ENCODE results near the gene EIF1. TPM values are rescaled to one million over a fixed set of nuclear protein-coding genes. Genes with fewer than 3 reads are reported as not detected.

The EIF1 gene
- total and polyA plus RNA-seq, 8 donors: 697 to 782 (median 723) TPM

DNA sequence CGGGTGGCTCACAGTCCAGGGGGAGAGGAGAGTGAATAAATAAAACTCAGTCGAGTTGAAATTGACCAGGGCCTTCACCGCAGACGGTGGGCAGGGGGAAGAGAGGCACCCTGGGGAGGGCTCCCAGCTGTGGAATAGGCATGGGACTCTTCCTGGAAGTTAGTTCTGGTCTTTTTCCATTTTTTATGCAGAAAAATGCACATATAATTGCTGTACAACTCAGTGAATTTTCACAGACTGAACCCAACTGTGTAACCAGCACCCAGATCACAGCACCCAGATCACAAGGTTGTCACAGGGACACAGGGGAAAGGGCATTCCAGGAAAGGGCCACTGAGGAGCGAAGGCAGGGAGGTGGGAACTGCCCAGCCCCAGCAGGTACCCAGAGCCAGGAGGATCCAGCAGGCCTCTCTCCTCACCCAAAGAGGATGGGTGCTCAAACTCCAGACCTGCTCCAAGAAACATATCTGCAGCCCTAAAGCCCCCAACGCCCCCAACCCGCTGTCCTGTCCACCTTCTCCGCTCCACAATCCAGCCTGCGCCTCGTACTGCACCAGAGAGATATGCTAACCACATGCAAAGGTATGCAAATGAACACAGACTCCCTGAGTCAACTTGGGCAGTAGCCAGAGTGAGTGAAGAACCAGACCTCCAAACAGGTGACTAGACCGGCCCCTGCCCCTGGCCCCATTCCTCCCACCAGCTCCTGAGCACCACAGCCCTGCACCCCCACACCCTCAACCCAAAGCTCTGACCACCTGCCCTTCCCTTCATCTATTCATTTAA is 29.1 kb upstream of the EIF1 start:
- Histone ChIP-seq H3K4me1 (peaks cover 0 to 18% of the 10 kb centered on the region in 2 donors), H3K4me3 (no peak overlapping the region), H3K27me3 (no peaks in the 10 kb centered on the region), H3K36me3 (no peaks in the 10 kb centered on the region), H3K9me3 (no peaks in the 10 kb centered on the region), H3K27ac (no peak overlapping the region)
- intact Hi-C loops (cut with DNase I): loop anchor here in 1 of 2 donors (5.0 to 10.0 kb wide), 2 partner anchors 107 to 855 kb away; no protein-coding TSS in a partner anchor
- no peak for ATAC-seq
- TF ChIP-seq, protein P1, sequence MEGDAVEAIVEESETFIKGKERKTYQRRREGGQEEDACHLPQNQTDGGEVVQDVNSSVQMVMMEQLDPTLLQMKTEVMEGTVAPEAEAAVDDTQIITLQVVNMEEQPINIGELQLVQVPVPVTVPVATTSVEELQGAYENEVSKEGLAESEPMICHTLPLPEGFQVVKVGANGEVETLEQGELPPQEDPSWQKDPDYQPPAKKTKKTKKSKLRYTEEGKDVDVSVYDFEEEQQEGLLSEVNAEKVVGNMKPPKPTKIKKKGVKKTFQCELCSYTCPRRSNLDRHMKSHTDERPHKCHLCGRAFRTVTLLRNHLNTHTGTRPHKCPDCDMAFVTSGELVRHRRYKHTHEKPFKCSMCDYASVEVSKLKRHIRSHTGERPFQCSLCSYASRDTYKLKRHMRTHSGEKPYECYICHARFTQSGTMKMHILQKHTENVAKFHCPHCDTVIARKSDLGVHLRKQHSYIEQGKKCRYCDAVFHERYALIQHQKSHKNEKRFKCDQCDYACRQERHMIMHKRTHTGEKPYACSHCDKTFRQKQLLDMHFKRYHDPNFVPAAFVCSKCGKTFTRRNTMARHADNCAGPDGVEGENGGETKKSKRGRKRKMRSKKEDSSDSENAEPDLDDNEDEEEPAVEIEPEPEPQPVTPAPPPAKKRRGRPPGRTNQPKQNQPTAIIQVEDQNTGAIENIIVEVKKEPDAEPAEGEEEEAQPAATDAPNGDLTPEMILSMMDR (IDR thresholded peaks at IDR 0.05): no peak
- DNase-seq: no peak

DNA sequence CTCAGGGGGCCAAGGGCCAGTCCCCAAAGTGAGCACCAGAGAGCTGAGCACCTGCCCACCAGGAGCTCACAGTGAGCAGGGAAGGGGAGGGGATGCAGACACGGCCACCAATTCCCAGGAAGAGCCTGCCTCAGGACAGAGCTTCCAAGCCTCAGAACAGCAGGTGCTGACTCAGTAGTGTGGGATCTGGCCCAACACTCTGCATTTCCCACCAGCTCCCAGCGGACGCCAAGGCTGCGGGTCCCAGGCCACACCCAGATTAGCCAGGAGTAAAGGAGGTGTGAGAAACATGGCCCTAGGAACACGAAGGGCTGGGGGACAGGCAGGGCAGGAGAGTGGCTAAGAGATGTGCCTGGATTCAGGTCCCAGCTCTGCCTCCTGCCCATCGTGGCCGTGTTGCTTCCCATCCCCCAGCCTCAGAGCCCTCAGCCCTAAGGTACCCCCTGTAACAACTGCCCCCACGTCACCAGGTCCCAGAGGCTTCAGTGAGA is 28.4 kb upstream of the EIF1 start:
- Histone ChIP-seq H3K27me3 (no peaks in the 10 kb centered on the region), H3K9me3 (no peaks in the 10 kb centered on the region), H3K4me1 (peaks cover 0 to 12% of the 10 kb centered on the region in 2 donors), H3K27ac (no peak overlapping the region), H3K4me3 (no peak overlapping the region), H3K36me3 (no peaks in the 10 kb centered on the region)
- intact Hi-C loops (cut with DNase I): loop anchor here in 1 of 2 donors (10.0 kb wide), 1 partner anchor 855 kb away; no protein-coding TSS in a partner anchor
- DNase-seq (no peak), ATAC-seq (no peak)
- TF ChIP-seq, protein P1 (IDR thresholded peaks at IDR 0.05): no peak

DNA sequence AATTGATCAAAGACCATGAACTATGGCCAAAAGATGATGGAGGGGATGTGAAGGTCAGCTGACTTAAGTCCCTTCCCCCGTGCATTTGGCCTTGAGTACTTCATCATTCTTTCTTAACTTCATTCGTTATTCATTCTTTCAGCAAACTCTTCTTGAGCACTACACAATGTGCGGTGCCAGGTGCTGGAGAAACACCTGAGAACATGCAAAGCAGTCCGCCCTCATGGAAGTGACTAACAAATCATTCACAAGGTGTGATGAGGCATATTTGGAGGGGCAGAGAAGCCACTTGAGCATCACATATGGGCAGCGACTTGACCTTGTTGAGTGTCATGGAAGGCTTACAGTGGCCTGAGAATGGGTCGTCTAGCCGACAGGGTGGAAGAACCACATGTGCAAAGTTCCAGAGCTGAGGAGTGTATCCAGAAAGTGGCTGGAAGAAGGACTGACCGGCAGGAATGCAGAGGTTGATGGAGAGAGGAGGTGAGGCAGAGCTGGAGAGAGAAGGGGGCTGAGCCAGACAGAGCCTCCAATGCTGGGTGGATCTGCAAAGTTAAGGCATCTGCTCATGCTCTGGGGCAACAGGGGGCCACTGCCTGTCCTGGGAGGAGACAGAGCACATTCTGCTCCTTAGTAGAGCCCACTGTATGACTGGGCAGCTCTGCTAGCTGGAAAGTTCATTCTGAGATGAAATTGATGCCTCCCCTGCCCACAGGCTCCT is 25.1 kb upstream of the EIF1 start:
- Histone ChIP-seq H3K27ac (no peak overlapping the region), H3K36me3 (no peaks in the 10 kb centered on the region), H3K9me3 (no peaks in the 10 kb centered on the region), H3K4me1 (peaks cover 11 to 40% of the 10 kb centered on the region in 2 donors), H3K4me3 (no peak overlapping the region), H3K27me3 (no peaks in the 10 kb centered on the region)
- DNase-seq (no peak), ATAC-seq (no peak)
- intact Hi-C loops (cut with DNase I): loop anchor here in 1 of 2 donors (10.0 kb wide), 1 partner anchor 859 kb away; no protein-coding TSS in a partner anchor
- TF ChIP-seq, protein P1 (IDR thresholded peaks at IDR 0.05): no peak

DNA sequence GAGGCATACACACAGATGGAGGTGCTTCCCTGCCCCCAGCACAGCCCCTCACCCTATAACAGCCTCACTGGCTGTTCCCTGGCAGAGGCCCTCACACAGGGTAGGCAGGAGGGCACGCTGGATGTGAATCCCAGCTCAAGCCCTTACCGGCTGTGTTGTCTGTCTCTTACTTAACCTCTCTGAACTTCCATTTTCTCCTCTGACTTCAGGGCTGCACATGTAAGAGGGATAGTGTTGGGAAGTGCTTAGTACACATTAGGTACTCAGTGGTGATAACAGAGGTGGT is 24.6 kb upstream of the EIF1 start:
- Histone ChIP-seq H3K9me3 (no peaks in the 10 kb centered on the region), H3K27ac (no peak overlapping the region), H3K36me3 (no peaks in the 10 kb centered on the region), H3K4me1 (peaks cover 11 to 42% of the 10 kb centered on the region in 2 donors), H3K4me3 (no peak overlapping the region), H3K27me3 (no peaks in the 10 kb centered on the region)
- ATAC-seq (no peak), DNase-seq (no peak)
- TF ChIP-seq, protein P1 (IDR thresholded peaks at IDR 0.05): no peak
- intact Hi-C loops (cut with DNase I): loop anchor here in 1 of 2 donors (10.0 kb wide), 1 partner anchor 859 kb away; no protein-coding TSS in a partner anchor
